Measurements from ENCODE around the gene VMP1.

VMP1 gene

GRCh38 chr17:59737324-59737723 lies 29.9 kb downstream of the VMP1 start:
- ChIA-PET CTCF (interaction anchor here (1.1 to 1.9 kb wide), 4 partner anchors 9 to 122 kb away, joined by 3 to 5 read pairs (median 4); partner anchors contain the start of genes PTRH2 and VMP1), POLR2A (no interaction called here)
- no peak overlapping the region for H3K4me3 ChIP-seq (ENCODE audit: low read depth, low read length)
- no peak for TF ChIP-seq CTCF (IDR thresholded peaks at IDR 0.05; ENCODE audit: insufficient read depth, low read length, missing control alignments)
- no peak for DNase-seq (ENCODE audit: low read depth, low spot score)

- ChIA-PET CTCF (no interaction called here), POLR2A (interaction anchor here (0.6 kb wide), 2 partner anchors 103 to 125 kb away, joined by 3 read pairs; no protein-coding TSS in a partner anchor)
- DNase-seq (ENCODE audit: low read depth, low spot score), result no peak
- no peak for TF ChIP-seq CTCF (IDR thresholded peaks at IDR 0.05; ENCODE audit: insufficient read depth, low read length, missing control alignments)
- H3K4me3 ChIP-seq (ENCODE audit: low read depth, low read length), result no peak overlapping the region
Measured at GRCh38 chr17:59743842-59744241, 36.4 kb downstream of the VMP1 start.

- ChIA-PET POLR2A (no interaction called here), CTCF (interaction anchor here (0.9 to 5.1 kb wide), 8 partner anchors 9 to 292 kb away, joined by 3 to 30 read pairs (median 5); no protein-coding TSS in a partner anchor)
- no peak for DNase-seq (ENCODE audit: low read depth, low spot score)
Measured at GRCh38 chr17:59745040-59745439, 37.6 kb downstream of the VMP1 start.

GRCh38 chr17:59746849-59747445 lies 39.5 kb downstream of the VMP1 start:
- H3K4me3 ChIP-seq (ENCODE audit: low read depth, low read length), result no peak overlapping the region
- ChIA-PET CTCF (interaction anchor here (0.6 to 5.1 kb wide), 21 partner anchors 9 to 436 kb away, joined by 3 to 30 read pairs (median 4); partner anchors contain the start of genes PTRH2 and VMP1), POLR2A (interaction anchor here (0.9 to 2.6 kb wide), 4 partner anchors 91 to 113 kb away, joined by 3 to 14 read pairs (median 8); no protein-coding TSS in a partner anchor)
- DNase-seq (ENCODE audit: low read depth, low spot score), result no peak
- TF ChIP-seq CTCF (IDR thresholded peaks at IDR 0.05; ENCODE audit: insufficient read depth, low read length, missing control alignments), result peak; percentile 52

More at GRCh38 chr17:59745040-59745439, 37.6 kb downstream of the VMP1 start:
- no peak for TF ChIP-seq CTCF (IDR thresholded peaks at IDR 0.05; ENCODE audit: insufficient read depth, low read length, missing control alignments)
- no peak overlapping the region for H3K4me3 ChIP-seq (ENCODE audit: low read depth, low read length)

GRCh38 chr17:59748591-59748990 lies 41.1 kb downstream of the VMP1 start:
- no peak overlapping the region for H3K4me3 ChIP-seq (ENCODE audit: low read depth, low read length)
- ChIA-PET CTCF (interaction anchor here (0.6 to 5.1 kb wide), 4 partner anchors 15 to 288 kb away, joined by 3 to 30 read pairs (median 3); no protein-coding TSS in a partner anchor), POLR2A (interaction anchor here (1.6 to 2.6 kb wide), 3 partner anchors 89 to 98 kb away, joined by 4 to 14 read pairs (median 13); no protein-coding TSS in a partner anchor)
- no peak for DNase-seq (ENCODE audit: low read depth, low spot score)
- no peak for TF ChIP-seq CTCF (IDR thresholded peaks at IDR 0.05; ENCODE audit: insufficient read depth, low read length, missing control alignments)

- DNase-seq (ENCODE audit: low read depth, low spot score), result no peak
- no peak for TF ChIP-seq CTCF (IDR thresholded peaks at IDR 0.05; ENCODE audit: insufficient read depth, low read length, missing control alignments)
- ChIA-PET POLR2A (interaction anchor here (0.6 to 6.2 kb wide), 2 partner anchors 91 to 108 kb away, joined by 3 to 449 read pairs; no protein-coding TSS in a partner anchor), CTCF (interaction anchor here (0.7 to 5.4 kb wide), 13 partner anchors 10 to 162 kb away, joined by 3 to 48 read pairs (median 3); no protein-coding TSS in a partner anchor)
- H3K4me3 ChIP-seq (ENCODE audit: low read depth, low read length), result no peak overlapping the region
Measured at GRCh38 chr17:59751955-59752413, 44.5 kb downstream of the VMP1 start.

Measured in AG04449 (cell line).